HCT116 (cell line): ENCODE data around the gene SERINC3. TPM values are rescaled to one million over a fixed set of nuclear protein-coding genes. Genes with fewer than 3 reads are reported as not detected.

Experiments
- ATAC-seq: fragments of 200-7000 bp; cut with Tn5 transposase; 2 replicates; pipeline ENCODE4 v1.9.1; 2020; ENCODE audit warnings: mild to moderate bottlenecking, moderate library complexity
- BruUV-seq: library from RNA; stranded (reverse); fragments of 400-500 nt; replicated peaks from 2 replicates; lab custom pipeline; 2021; lab: Mats Ljungman, UMichigan
- CTCF ChIA-PET: fragments of 300-600 bp; sonication (Branson Sonifier 250); formaldehyde crosslinking; loops from one replicate; lab custom pipeline; 2021; ENCODE audit warnings: antibody characterized with exemption; lab: Charles Lee
- POLR2A ChIA-PET: fragments of 300-600, 350-600 bp; sonication (Branson Sonifier 250); formaldehyde crosslinking; loops from one replicate; lab custom pipeline; 2021; ENCODE audit warnings: antibody characterized with exemption; lab: Charles Lee
- RAD21 ChIA-PET, 2 experiments: fragments of 300-600 bp; sonication (Branson Sonifier 250); formaldehyde crosslinking; loops; one replicate each; lab custom pipeline; 2023; ENCODE audit warnings: low total read pairs in 2 of 2; ENCODE audit not compliant: uncharacterized antibody in 2 of 2, unreplicated experiment in 2 of 2, low non-redundant PET in 1 of 2; lab: Charles Lee
- DNase-seq: peaks from one replicate; pipeline ENCODE4 v3.0.0-alpha.2; 2010; ENCODE audit warnings: low read depth, low spot score
- H2AFZ ChIP-seq: fragments of 200-600 bp; shearing (Covaris generic), sonication (generic); 2 replicates; pipeline ENCODE4 v1.6.1; 2017; ENCODE audit warnings: low read depth, mixed run types, mixed read lengths, antibody characterized with exemption, low read length; ENCODE audit not compliant: poor library complexity, severe bottlenecking
- H3K27ac ChIP-seq: 2 replicates; pipeline ENCODE4 v1.5.1; 2012; ENCODE audit warnings: low read depth, low read length
- H3K27me3 ChIP-seq: fragments of 200-600 bp; sonication (generic); 2 replicates; pipeline ENCODE4 v1.6.1; 2016; ENCODE audit warnings: mixed run types, low read length, mixed read lengths; ENCODE audit not compliant: insufficient read depth
- H3K36me3 ChIP-seq, 2 experiments: fragments of 200-500 bp in 1 of 2; fragments of 200-600 bp in 1 of 2; sonication (Bioruptor generic) in 1 of 2; sonication (generic) in 1 of 2; 2 replicates each; pipeline versions ENCODE4 v1.5.1 to v1.6.1; 2014 to 2016; ENCODE audit warnings: low read length in 2 of 2, inconsistent platforms in 1 of 2, mixed read lengths in 1 of 2, mixed run types in 1 of 2; ENCODE audit not compliant: insufficient read depth in 2 of 2, control insufficient read depth in 1 of 2
- H3K4me1 ChIP-seq, 2 experiments: fragments of 200-600 bp in 1 of 2; sonication (generic) in 1 of 2; 2 replicates each; pipeline versions ENCODE4 v1.5.1 to v1.6.1; 2012 to 2017; ENCODE audit warnings: low read length in 2 of 2, inconsistent platforms in 1 of 2, mild to moderate bottlenecking in 1 of 2, mixed read lengths in 1 of 2, mixed run types in 1 of 2, moderate library complexity in 1 of 2; ENCODE audit not compliant: insufficient read depth in 2 of 2, control insufficient read depth in 1 of 2
- H3K4me2 ChIP-seq: fragments of 200-600 bp; sonication (generic); 2 replicates; pipeline ENCODE4 v1.6.1; 2017; ENCODE audit warnings: mixed run types, low read length, mixed read lengths
- H3K4me3 ChIP-seq, 2 experiments: fragments of 200-600 bp in 1 of 2; sonication (generic) in 1 of 2; replicated peaks in 1 of 2; 2 replicates each; pipeline ENCODE4 v1.5.1; 2011 to 2016; ENCODE audit warnings: low read length in 2 of 2, control low read depth in 1 of 2, low read depth in 1 of 2, mild to moderate bottlenecking in 1 of 2, mixed read lengths in 1 of 2, mixed run types in 1 of 2
- H3K79me2 ChIP-seq: fragments of 200-600 bp; sonication (generic); 2 replicates; pipeline ENCODE4 v1.6.1; 2017; ENCODE audit warnings: mild to moderate bottlenecking, mixed run types, low read length, moderate library complexity, mixed read lengths; ENCODE audit not compliant: insufficient read depth
- H3K9ac ChIP-seq: fragments of 200-600 bp; sonication (generic); 2 replicates; pipeline ENCODE4 v1.6.1; 2016; ENCODE audit warnings: low read length, mixed read lengths
- H3K9me2 ChIP-seq: fragments of 200-600 bp; sonication (generic), shearing (Covaris generic); 2 replicates; pipeline ENCODE4 v1.6.1; 2017; ENCODE audit warnings: mixed run types, mild to moderate bottlenecking, moderate library complexity; ENCODE audit not compliant: insufficient read depth
- H3K9me3 ChIP-seq, 2 experiments: fragments of 200-500 bp in 1 of 2; fragments of 200-600 bp in 1 of 2; sonication (Bioruptor generic) in 1 of 2; sonication (generic) in 1 of 2; 2 replicates each; pipeline ENCODE4 v1.6.1; 2014 to 2017; ENCODE audit warnings: low read length in 2 of 2, mixed read lengths in 2 of 2, inconsistent platforms in 1 of 2, low read depth in 1 of 2, mild to moderate bottlenecking in 1 of 2, mixed run types in 1 of 2, moderate library complexity in 1 of 2; ENCODE audit not compliant: control insufficient read depth in 1 of 2, insufficient read depth in 1 of 2
- H4K20me1 ChIP-seq: fragments of 200-600 bp; sonication (generic), shearing (Covaris generic); 2 replicates; pipeline ENCODE4 v1.6.1; 2017; ENCODE audit warnings: mixed run types, mild to moderate bottlenecking, moderate library complexity; ENCODE audit not compliant: insufficient read depth
- ATF3 ChIP-seq: IDR thresholded peaks from 2 replicates; pipeline ENCODE4 v1.6.1; 2012
- CBX3 ChIP-seq: IDR thresholded peaks from 2 replicates; pipeline ENCODE4 v1.6.1; 2012; ENCODE audit warnings: low read depth
- CEBPB ChIP-seq: IDR thresholded peaks from 2 replicates; pipeline ENCODE4 v1.6.1; 2012; ENCODE audit warnings: low read depth
- EGR1 ChIP-seq: IDR thresholded peaks from 2 replicates; pipeline ENCODE4 v1.6.1; 2012; ENCODE audit warnings: low read depth
- ELF1 ChIP-seq: IDR thresholded peaks from 2 replicates; pipeline ENCODE4 v1.6.1; 2012; ENCODE audit warnings: low read depth, borderline replicate concordance
- EZH2phosphoT487 ChIP-seq: fragments of 200-600 bp; IDR thresholded peaks from 2 replicates; pipeline ENCODE4 v1.6.1; 2018; ENCODE audit warnings: antibody characterized with exemption, borderline replicate concordance
- JUND ChIP-seq: IDR thresholded peaks from 2 replicates; pipeline ENCODE4 v1.6.1; 2012
- POLR2AphosphoS5 ChIP-seq: IDR thresholded peaks from 2 replicates; pipeline ENCODE4 v1.6.1; 2011; ENCODE audit warnings: mild to moderate bottlenecking, low read depth, low read length, moderate library complexity
- RAD21 ChIP-seq: IDR thresholded peaks from 2 replicates; pipeline ENCODE4 v1.6.1; 2012; ENCODE audit warnings: low read depth, mild to moderate bottlenecking
- SP1 ChIP-seq: IDR thresholded peaks from 2 replicates; pipeline ENCODE4 v1.6.1; 2012; ENCODE audit warnings: low read depth
- YY1 ChIP-seq: IDR thresholded peaks from 2 replicates; pipeline ENCODE4 v1.6.1; 2011; ENCODE audit warnings: low read length, low read depth, moderate library complexity, mild to moderate bottlenecking; ENCODE audit not compliant: insufficient replicate concordance; ENCODE audit errors: extremely low read depth
- ZFX ChIP-seq: fragments of 450-650 bp; IDR thresholded peaks from 2 replicates; pipeline ENCODE4 v1.6.1; 2017
- ZNF274 ChIP-seq: fragments of 200-500 bp; sonication (Bioruptor generic); IDR thresholded peaks from 2 replicates; pipeline ENCODE4 v1.6.1; 2014; ENCODE audit warnings: mild to moderate bottlenecking, low read depth, low read length, inconsistent platforms
- intact Hi-C: fragments of 100-400 bp; cut with micrococcal nuclease; formaldehyde crosslinking; loops from 2 replicates; pipeline ENCODE4 v1.10.0; 2022
- total RNA-seq: library from RNA; stranded (reverse); gene quantifications from one replicate; pipeline ENCODE4 v1.2.1, GENCODE V29; 2021; ENCODE audit not compliant: unreplicated experiment
- TF ChIP-seq, protein P1 (sequence below): IDR thresholded peaks from 2 replicates; pipeline ENCODE4 v1.6.1; 2011; ENCODE audit warnings: mild to moderate bottlenecking, low read length, moderate library complexity; ENCODE audit not compliant: insufficient replicate concordance; ENCODE audit errors: extremely low read depth

SERINC3 gene
- total RNA-seq, 1 experiment from 2014 or later: 56.8 TPM

DNA sequence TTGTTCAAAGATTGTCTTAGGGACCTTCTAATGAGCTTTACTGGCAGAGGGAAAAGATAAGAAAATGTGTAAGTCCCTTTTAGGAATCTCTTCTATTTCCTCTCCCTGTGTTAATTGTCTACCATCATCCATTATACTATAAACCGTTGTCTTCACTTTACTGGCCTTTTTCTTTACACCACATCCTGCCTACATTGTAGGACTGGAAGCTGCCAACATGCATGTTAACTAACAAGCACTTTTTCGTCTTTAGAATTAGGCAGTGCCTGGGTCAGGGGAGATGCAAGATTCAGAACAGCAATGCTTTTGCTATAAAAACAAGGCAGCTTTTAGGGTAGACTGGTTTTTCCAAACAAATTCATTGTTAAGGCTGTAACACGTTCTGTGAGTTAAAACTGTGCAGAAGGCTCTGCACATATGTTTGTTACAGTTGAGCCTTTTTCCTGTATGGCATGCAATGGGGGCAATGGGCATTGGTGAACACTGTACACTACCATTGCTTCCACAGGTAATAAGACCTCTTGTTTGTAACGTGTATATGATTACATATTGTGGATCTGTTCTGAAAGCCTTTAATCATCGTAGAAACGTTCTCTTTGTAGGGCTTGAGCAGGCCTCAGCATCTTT is 49.6 kb upstream of the SERINC3 start (continued):
- TF ChIP-seq, protein P1, sequence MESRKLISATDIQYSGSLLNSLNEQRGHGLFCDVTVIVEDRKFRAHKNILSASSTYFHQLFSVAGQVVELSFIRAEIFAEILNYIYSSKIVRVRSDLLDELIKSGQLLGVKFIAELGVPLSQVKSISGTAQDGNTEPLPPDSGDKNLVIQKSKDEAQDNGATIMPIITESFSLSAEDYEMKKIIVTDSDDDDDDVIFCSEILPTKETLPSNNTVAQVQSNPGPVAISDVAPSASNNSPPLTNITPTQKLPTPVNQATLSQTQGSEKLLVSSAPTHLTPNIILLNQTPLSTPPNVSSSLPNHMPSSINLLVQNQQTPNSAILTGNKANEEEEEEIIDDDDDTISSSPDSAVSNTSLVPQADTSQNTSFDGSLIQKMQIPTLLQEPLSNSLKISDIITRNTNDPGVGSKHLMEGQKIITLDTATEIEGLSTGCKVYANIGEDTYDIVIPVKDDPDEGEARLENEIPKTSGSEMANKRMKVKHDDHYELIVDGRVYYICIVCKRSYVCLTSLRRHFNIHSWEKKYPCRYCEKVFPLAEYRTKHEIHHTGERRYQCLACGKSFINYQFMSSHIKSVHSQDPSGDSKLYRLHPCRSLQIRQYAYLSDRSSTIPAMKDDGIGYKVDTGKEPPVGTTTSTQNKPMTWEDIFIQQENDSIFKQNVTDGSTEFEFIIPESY: no peak
- TF ChIP-seq SP1 (no peak), CEBPB (no peak), ZFX (no peak), JUND (no peak), ZNF274 (no peak), EGR1 (no peak)

DNA sequence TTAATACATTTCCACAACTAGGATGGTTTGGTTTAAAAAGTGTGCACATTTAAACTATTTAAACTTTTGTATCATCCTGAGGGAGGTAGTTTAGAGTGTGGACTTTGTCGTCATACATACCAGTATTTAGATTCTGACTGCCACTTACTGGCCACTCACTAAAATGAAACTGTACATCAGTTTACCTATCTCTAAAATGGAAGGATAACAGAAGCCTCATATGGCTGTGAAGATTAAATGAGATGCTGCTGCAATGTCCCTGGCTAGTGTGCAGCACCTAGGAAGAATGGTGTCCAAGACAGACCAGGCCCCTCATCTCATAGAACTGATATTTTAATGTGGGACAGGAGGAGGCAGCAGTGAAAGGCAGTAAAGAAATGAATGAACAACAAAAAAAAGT is 48.5 kb upstream of the SERINC3 start:
- Histone ChIP-seq H2AFZ (no peak overlapping the region), H3K4me2 (no peak overlapping the region), H3K4me3 (no peak overlapping the region), H3K36me3 (no peaks in the 10 kb centered on the region), H3K27ac (no peak overlapping the region), H3K27me3 (no peaks in the 10 kb centered on the region)
- POLR2A ChIA-PET: no interaction called here
- DNase-seq: no peak
- TF ChIP-seq ZNF274 (no peak), ZFX (no peak), YY1 (no peak), EZH2phosphoT487 (no peak), SP1 (no peak), EGR1 (no peak), ATF3 (no peak), POLR2AphosphoS5 (no peak), ELF1 (no peak), CBX3 (no peak), RAD21 (no peak)
- TF ChIP-seq, all 23 proteins: peak for 0
- H4K20me1 ChIP-seq: no peaks in the 10 kb centered on the region
- ATAC-seq: no peak
- ChIA-PET CTCF (no interaction called here), RAD21 (no interaction called here)
- intact Hi-C loops: no loop called here
- H3K79me2 ChIP-seq: no peaks in the 10 kb centered on the region
- no peaks in the 10 kb centered on the region for H3K9me2 ChIP-seq
- H3K4me1 ChIP-seq: peaks cover 10 to 19% of the 10 kb centered on the region in 2 experiments
- no peaks in the 10 kb centered on the region for H3K9me3 ChIP-seq
- BruUV-seq: no TSS peak
- no peak overlapping the region for H3K9ac ChIP-seq
